BLaER1 (cell line): Measurements from ENCODE around the gene ST6GALNAC2.

ENCODE experiments used
- H3K27ac ChIP-seq: shearing (Covaris generic); formaldehyde crosslinking; 2 replicates; pipeline ENCODE4 v1.8.1; 2022
- H3K27me3 ChIP-seq: shearing (Covaris generic); formaldehyde crosslinking; 2 replicates; pipeline ENCODE4 v1.8.1; 2022
- H3K36me3 ChIP-seq: shearing (Covaris generic); formaldehyde crosslinking; 2 replicates; pipeline ENCODE4 v1.8.1; 2022
- H3K4me1 ChIP-seq: shearing (Covaris generic); formaldehyde crosslinking; 2 replicates; pipeline ENCODE4 v1.8.1; 2022
- H3K4me2 ChIP-seq: shearing (Covaris generic); formaldehyde crosslinking; 2 replicates; pipeline ENCODE4 v1.8.1; 2022
- H3K4me3 ChIP-seq: shearing (Covaris generic); formaldehyde crosslinking; 2 replicates; pipeline ENCODE4 v1.8.1; 2022
- H3K9ac ChIP-seq: shearing (Covaris generic); formaldehyde crosslinking; 2 replicates; pipeline ENCODE4 v1.8.1; 2022
- H3K9me3 ChIP-seq: shearing (Covaris generic); formaldehyde crosslinking; 2 replicates; pipeline ENCODE4 v1.8.1; 2022
- H4K20me1 ChIP-seq: shearing (Covaris generic); formaldehyde crosslinking; 2 replicates; pipeline ENCODE4 v1.8.1; 2022
- Cebpa-rat ChIP-seq: shearing (Covaris generic); IDR thresholded peaks from 2 replicates; pipeline ENCODE4 v1.8.1; 2022

Gene ST6GALNAC2

GRCh38 chr17:76584427-76585032 is 1.1 kb downstream of the ST6GALNAC2 start:
- Histone ChIP-seq H3K9me3 (no peaks in the 10 kb centered on the region), H3K4me1 (peaks cover 34% of the 10 kb centered on the region), H3K4me3 (peak overlapping the region; percentile 70), H3K4me2 (peak overlapping the region; percentile 97), H4K20me1 (peaks cover 31% of the 10 kb centered on the region), H3K27me3 (peaks cover 81% of the 10 kb centered on the region), H3K27ac (no peak overlapping the region), H3K36me3 (no peaks in the 10 kb centered on the region), H3K9ac (peak overlapping the region; percentile 53; the same call in 1 of the 2 replicates)
- TF ChIP-seq Cebpa-rat, result no peak

GRCh38 chr17:76582660-76583059 is 3.0 kb downstream of the ST6GALNAC2 start:
- Histone ChIP-seq H3K27ac (no peak overlapping the region), H3K9me3 (no peaks in the 10 kb centered on the region), H3K9ac (no peak overlapping the region), H3K27me3 (peaks cover 63% of the 10 kb centered on the region), H3K4me3 (no peak overlapping the region), H3K4me1 (peaks cover 39% of the 10 kb centered on the region), H4K20me1 (peaks cover 31% of the 10 kb centered on the region), H3K36me3 (no peaks in the 10 kb centered on the region), H3K4me2 (no peak overlapping the region)
- TF ChIP-seq Cebpa-rat, result no peak

- Histone ChIP-seq H3K4me1 (peaks cover 31% of the 10 kb centered on the region), H3K4me2 (no peak overlapping the region), H3K4me3 (no peak overlapping the region), H3K9me3 (no peaks in the 10 kb centered on the region), H4K20me1 (peaks cover 24% of the 10 kb centered on the region), H3K9ac (no peak overlapping the region), H3K27ac (no peak overlapping the region), H3K27me3 (peaks cover 52% of the 10 kb centered on the region), H3K36me3 (no peaks in the 10 kb centered on the region)
- TF ChIP-seq Cebpa-rat, result no peak
Measured at GRCh38 chr17:76581515-76581914, 4.1 kb downstream of the ST6GALNAC2 start.

GRCh38 chr17:76579281-76579680 is 6.4 kb downstream of the ST6GALNAC2 start:
- Histone ChIP-seq H3K27ac (no peak overlapping the region), H3K4me1 (peaks cover 11% of the 10 kb centered on the region), H3K9me3 (no peaks in the 10 kb centered on the region), H3K9ac (no peak overlapping the region; the same call in 1 of the 2 replicates), H3K36me3 (no peaks in the 10 kb centered on the region), H4K20me1 (peaks cover 3% of the 10 kb centered on the region), H3K4me3 (no peak overlapping the region), H3K4me2 (peak overlapping the region; percentile 26; the same call in 1 of the 2 replicates), H3K27me3 (peaks cover 30% of the 10 kb centered on the region)
- no peak for TF ChIP-seq Cebpa-rat

- Histone ChIP-seq H3K4me2 (no peak overlapping the region), H3K9ac (no peak overlapping the region), H3K27me3 (peaks cover 21% of the 10 kb centered on the region), H3K9me3 (no peaks in the 10 kb centered on the region), H3K36me3 (no peaks in the 10 kb centered on the region), H3K27ac (no peak overlapping the region), H4K20me1 (peaks cover 7% of the 10 kb centered on the region; the same call in 1 of the 2 replicates), H3K4me3 (no peak overlapping the region), H3K4me1 (peaks cover 13% of the 10 kb centered on the region)
- TF ChIP-seq Cebpa-rat, result no peak
Measured at GRCh38 chr17:76578376-76578775, 7.3 kb downstream of the ST6GALNAC2 start.

GRCh38 chr17:76577876-76578275 is 7.8 kb downstream of the ST6GALNAC2 start:
- no peaks in the 10 kb centered on the region for H3K36me3 ChIP-seq
- H3K9ac ChIP-seq, result no peak overlapping the region
- TF ChIP-seq Cebpa-rat, result no peak
- H3K9me3 ChIP-seq, result no peaks in the 10 kb centered on the region
- peaks cover 16% of the 10 kb centered on the region for H3K27me3 ChIP-seq
- no peak overlapping the region for H3K27ac ChIP-seq
- peaks cover 12% of the 10 kb centered on the region for H4K20me1 ChIP-seq
- H3K4me1 ChIP-seq, result peaks cover 18% of the 10 kb centered on the region
- no peak overlapping the region for H3K4me3 ChIP-seq
- H3K4me2 ChIP-seq, result no peak overlapping the region

GRCh38 chr17:76576189-76576588 is 9.5 kb downstream of the ST6GALNAC2 start:
- no peak overlapping the region for H3K4me3 ChIP-seq
- H3K9ac ChIP-seq, result no peak overlapping the region
- H3K4me2 ChIP-seq, result no peak overlapping the region
- no peak overlapping the region for H3K27ac ChIP-seq
- no peaks in the 10 kb centered on the region for H3K36me3 ChIP-seq
- no peak for TF ChIP-seq Cebpa-rat
- H3K9me3 ChIP-seq, result no peaks in the 10 kb centered on the region
- H3K4me1 ChIP-seq, result peaks cover 33% of the 10 kb centered on the region
- peaks cover 28% of the 10 kb centered on the region for H4K20me1 ChIP-seq
- H3K27me3 ChIP-seq, result peaks cover 12% of the 10 kb centered on the region

- no peak overlapping the region for H3K27ac ChIP-seq
- TF ChIP-seq Cebpa-rat, result no peak
- H3K4me3 ChIP-seq, result no peak overlapping the region
- H4K20me1 ChIP-seq, result peaks cover 35% of the 10 kb centered on the region
- peaks cover 33% of the 10 kb centered on the region for H3K4me1 ChIP-seq
- no peak overlapping the region for H3K4me2 ChIP-seq
- peaks cover 18% of the 10 kb centered on the region for H3K27me3 ChIP-seq
- H3K36me3 ChIP-seq, result no peaks in the 10 kb centered on the region
- no peak overlapping the region for H3K9ac ChIP-seq
- H3K9me3 ChIP-seq, result 0 out of 2 replicates have a peak, but pooled peaks cover 5% of the 10 kb centered on the region
Measured at GRCh38 chr17:76575570-76575969, 10.1 kb downstream of the ST6GALNAC2 start.

- no peak for TF ChIP-seq Cebpa-rat
- H3K27me3 ChIP-seq, result peaks cover 21% of the 10 kb centered on the region
- no peaks in the 10 kb centered on the region for H3K36me3 ChIP-seq
Measured at GRCh38 chr17:76574166-76574565, 11.5 kb downstream of the ST6GALNAC2 start.

GRCh38 chr17:76573096-76573495 is 12.6 kb downstream of the ST6GALNAC2 start:
- H3K9me3 ChIP-seq, result 0 out of 2 replicates have a peak, but pooled peaks cover 5% of the 10 kb centered on the region
- H4K20me1 ChIP-seq, result peaks cover 52% of the 10 kb centered on the region
- H3K36me3 ChIP-seq, result no peaks in the 10 kb centered on the region
- TF ChIP-seq Cebpa-rat, result no peak
- H3K4me2 ChIP-seq, result peak overlapping the region; percentile 76
- peaks cover 25% of the 10 kb centered on the region for H3K27me3 ChIP-seq
- H3K4me3 ChIP-seq, result no peak overlapping the region
- H3K9ac ChIP-seq, result no peak overlapping the region
- H3K27ac ChIP-seq, result no peak overlapping the region
- peaks cover 22% of the 10 kb centered on the region for H3K4me1 ChIP-seq

More at GRCh38 chr17:76574166-76574565, 11.5 kb downstream of the ST6GALNAC2 start:
- H3K27ac ChIP-seq, result no peak overlapping the region
- H3K4me2 ChIP-seq, result no peak overlapping the region
- no peak overlapping the region for H3K9ac ChIP-seq
- no peak overlapping the region for H3K4me3 ChIP-seq
- peaks cover 27% of the 10 kb centered on the region for H3K4me1 ChIP-seq
- H4K20me1 ChIP-seq, result peaks cover 45% of the 10 kb centered on the region
- 0 out of 2 replicates have a peak, but pooled peaks cover 5% of the 10 kb centered on the region for H3K9me3 ChIP-seq
